Measurements from ENCODE around the gene PCBP1.
"Not testable (repeated sequence)": the region's sequence is repeated elsewhere in the genome, so short reads cannot be mapped to it uniquely, and the experiment has no call there.

PCBP1 gene

GRCh38 chr2:70121627-70122372 lies 34.5 kb downstream of the PCBP1 start:
- no peak for DNase-seq (ENCODE audit: low read depth)
- H3K4me3 ChIP-seq (ENCODE audit: low read depth, low read length) = no peak overlapping the region

- H3K4me3 ChIP-seq (ENCODE audit: low read depth, low read length) = no peak overlapping the region
- no peak for DNase-seq (ENCODE audit: low read depth)
Observed at GRCh38 chr2:70122470-70122869, 35.2 kb downstream of the PCBP1 start.

GRCh38 chr2:70123051-70123828 lies 36.0 kb downstream of the PCBP1 start:
- H3K4me3 ChIP-seq (ENCODE audit: low read depth, low read length) = peak overlapping the region; percentile 53
- no peak for DNase-seq (ENCODE audit: low read depth)

- peak overlapping the region; percentile 53 for H3K4me3 ChIP-seq (ENCODE audit: low read depth, low read length)
- DNase-seq (ENCODE audit: low read depth) = no peak
Observed at GRCh38 chr2:70123829-70124116, 36.5 kb downstream of the PCBP1 start.

- no peak for DNase-seq (ENCODE audit: low read depth)
- H3K4me3 ChIP-seq (ENCODE audit: low read depth, low read length) = peak overlapping the region; percentile 53
Observed at GRCh38 chr2:70124983-70125480, 37.8 kb downstream of the PCBP1 start.

GRCh38 chr2:70125498-70125898 lies 38.2 kb downstream of the PCBP1 start:
- DNase-seq (ENCODE audit: low read depth) = no peak
- H3K4me3 ChIP-seq (ENCODE audit: low read depth, low read length) = peak overlapping the region; percentile 53

GRCh38 chr2:70126413-70126812 lies 39.1 kb downstream of the PCBP1 start:
- H3K4me3 ChIP-seq (ENCODE audit: low read depth, low read length) = no peak overlapping the region

GRCh38 chr2:70128005-70128404 lies 40.7 kb downstream of the PCBP1 start:
- DNase-seq (ENCODE audit: low read depth) = no peak
- H3K4me3 ChIP-seq (ENCODE audit: low read depth, low read length) = no peak overlapping the region

More at GRCh38 chr2:70126413-70126812, 39.1 kb downstream of the PCBP1 start:
- DNase-seq (ENCODE audit: low read depth) = no peak

GRCh38 chr2:70131344-70132143 lies 44.3 kb downstream of the PCBP1 start:
- H3K4me3 ChIP-seq (ENCODE audit: low read depth, low read length); DNase-seq (ENCODE audit: low read depth): not testable (repeated sequence)

GRCh38 chr2:70132244-70133126 lies 45.2 kb downstream of the PCBP1 start:
- H3K4me3 ChIP-seq (ENCODE audit: low read depth, low read length) = peak overlapping the region; percentile 22
- DNase-seq (ENCODE audit: low read depth) = no peak

GRCh38 chr2:70133127-70133452 lies 45.8 kb downstream of the PCBP1 start:
- H3K4me3 ChIP-seq (ENCODE audit: low read depth, low read length) = no peak overlapping the region
- no peak for DNase-seq (ENCODE audit: low read depth)

- DNase-seq (ENCODE audit: low read depth) = no peak
- H3K4me3 ChIP-seq (ENCODE audit: low read depth, low read length) = no peak overlapping the region
Observed at GRCh38 chr2:70133491-70134322, 46.4 kb downstream of the PCBP1 start.

- DNase-seq (ENCODE audit: low read depth); H3K4me3 ChIP-seq (ENCODE audit: low read depth, low read length): not testable (repeated sequence)
Observed at GRCh38 chr2:70134323-70134983, 47.2 kb downstream of the PCBP1 start.

All from skeletal muscle cell (primary cell).